ENCODE data around the gene PRUNE2.

PRUNE2 gene

DNA sequence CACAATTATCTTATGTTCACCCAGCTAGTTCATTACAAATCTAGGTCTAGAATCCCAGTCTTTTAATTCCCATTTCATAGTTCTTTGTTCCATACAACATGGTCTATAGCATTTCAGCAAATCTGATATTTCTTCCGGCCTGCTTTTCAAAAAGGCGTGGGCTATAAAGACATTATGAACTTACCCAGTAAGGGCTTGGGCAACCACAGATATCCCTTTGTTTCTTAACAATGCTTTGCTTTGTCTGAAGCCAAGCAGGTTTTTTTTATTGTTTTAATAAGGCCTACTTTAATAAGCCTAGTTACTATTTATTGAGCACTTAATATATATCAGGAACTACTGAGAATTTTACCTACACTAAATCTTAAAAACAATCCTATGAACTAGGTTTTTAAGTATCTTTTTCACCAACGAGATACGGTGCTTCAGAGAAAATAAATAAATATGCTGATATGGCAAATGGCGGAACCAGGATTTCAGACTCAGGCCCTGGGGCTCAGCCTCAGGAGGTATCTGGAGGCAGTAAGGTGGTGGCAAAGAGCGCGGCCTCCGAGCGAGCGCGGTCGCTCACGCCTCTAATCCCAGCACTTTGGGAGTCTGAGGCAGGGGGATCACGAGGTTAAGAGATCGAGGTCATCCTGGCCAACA, 112.0 kb downstream of the PRUNE2 start:
- no peak for DNase-seq (ENCODE audit: low read depth in 1 of 2, low spot score in 1 of 2)
- TF ChIP-seq GABPA (IDR thresholded peaks at IDR 0.05; ENCODE audit: low read depth) (no peak), POLR2AphosphoS5 (IDR thresholded peaks at IDR 0.05; ENCODE audit: low read depth) (no peak), SPI1 (IDR thresholded peaks at IDR 0.05; ENCODE audit: borderline replicate concordance, low read depth) (no peak)
- TF ChIP-seq, protein P1, sequence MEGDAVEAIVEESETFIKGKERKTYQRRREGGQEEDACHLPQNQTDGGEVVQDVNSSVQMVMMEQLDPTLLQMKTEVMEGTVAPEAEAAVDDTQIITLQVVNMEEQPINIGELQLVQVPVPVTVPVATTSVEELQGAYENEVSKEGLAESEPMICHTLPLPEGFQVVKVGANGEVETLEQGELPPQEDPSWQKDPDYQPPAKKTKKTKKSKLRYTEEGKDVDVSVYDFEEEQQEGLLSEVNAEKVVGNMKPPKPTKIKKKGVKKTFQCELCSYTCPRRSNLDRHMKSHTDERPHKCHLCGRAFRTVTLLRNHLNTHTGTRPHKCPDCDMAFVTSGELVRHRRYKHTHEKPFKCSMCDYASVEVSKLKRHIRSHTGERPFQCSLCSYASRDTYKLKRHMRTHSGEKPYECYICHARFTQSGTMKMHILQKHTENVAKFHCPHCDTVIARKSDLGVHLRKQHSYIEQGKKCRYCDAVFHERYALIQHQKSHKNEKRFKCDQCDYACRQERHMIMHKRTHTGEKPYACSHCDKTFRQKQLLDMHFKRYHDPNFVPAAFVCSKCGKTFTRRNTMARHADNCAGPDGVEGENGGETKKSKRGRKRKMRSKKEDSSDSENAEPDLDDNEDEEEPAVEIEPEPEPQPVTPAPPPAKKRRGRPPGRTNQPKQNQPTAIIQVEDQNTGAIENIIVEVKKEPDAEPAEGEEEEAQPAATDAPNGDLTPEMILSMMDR (IDR thresholded peaks at IDR 0.05; ENCODE audit: insufficient read depth, low read length), result no peak
- TF ChIP-seq, protein P2, sequence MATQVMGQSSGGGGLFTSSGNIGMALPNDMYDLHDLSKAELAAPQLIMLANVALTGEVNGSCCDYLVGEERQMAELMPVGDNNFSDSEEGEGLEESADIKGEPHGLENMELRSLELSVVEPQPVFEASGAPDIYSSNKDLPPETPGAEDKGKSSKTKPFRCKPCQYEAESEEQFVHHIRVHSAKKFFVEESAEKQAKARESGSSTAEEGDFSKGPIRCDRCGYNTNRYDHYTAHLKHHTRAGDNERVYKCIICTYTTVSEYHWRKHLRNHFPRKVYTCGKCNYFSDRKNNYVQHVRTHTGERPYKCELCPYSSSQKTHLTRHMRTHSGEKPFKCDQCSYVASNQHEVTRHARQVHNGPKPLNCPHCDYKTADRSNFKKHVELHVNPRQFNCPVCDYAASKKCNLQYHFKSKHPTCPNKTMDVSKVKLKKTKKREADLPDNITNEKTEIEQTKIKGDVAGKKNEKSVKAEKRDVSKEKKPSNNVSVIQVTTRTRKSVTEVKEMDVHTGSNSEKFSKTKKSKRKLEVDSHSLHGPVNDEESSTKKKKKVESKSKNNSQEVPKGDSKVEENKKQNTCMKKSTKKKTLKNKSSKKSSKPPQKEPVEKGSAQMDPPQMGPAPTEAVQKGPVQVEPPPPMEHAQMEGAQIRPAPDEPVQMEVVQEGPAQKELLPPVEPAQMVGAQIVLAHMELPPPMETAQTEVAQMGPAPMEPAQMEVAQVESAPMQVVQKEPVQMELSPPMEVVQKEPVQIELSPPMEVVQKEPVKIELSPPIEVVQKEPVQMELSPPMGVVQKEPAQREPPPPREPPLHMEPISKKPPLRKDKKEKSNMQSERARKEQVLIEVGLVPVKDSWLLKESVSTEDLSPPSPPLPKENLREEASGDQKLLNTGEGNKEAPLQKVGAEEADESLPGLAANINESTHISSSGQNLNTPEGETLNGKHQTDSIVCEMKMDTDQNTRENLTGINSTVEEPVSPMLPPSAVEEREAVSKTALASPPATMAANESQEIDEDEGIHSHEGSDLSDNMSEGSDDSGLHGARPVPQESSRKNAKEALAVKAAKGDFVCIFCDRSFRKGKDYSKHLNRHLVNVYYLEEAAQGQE (IDR thresholded peaks at IDR 0.05; ENCODE audit: insufficient replicate concordance, low read depth), result no peak
- Histone ChIP-seq H3K4me3 (replicated peaks; ENCODE audit: insufficient read depth, low read length) (no peak overlapping the region), H3K27me3 (ENCODE audit: insufficient read depth, poor library complexity, severe bottlenecking) (peaks cover 4% of the 10 kb centered on the region), H3K27ac (replicated peaks) (no peak overlapping the region)

DNA sequence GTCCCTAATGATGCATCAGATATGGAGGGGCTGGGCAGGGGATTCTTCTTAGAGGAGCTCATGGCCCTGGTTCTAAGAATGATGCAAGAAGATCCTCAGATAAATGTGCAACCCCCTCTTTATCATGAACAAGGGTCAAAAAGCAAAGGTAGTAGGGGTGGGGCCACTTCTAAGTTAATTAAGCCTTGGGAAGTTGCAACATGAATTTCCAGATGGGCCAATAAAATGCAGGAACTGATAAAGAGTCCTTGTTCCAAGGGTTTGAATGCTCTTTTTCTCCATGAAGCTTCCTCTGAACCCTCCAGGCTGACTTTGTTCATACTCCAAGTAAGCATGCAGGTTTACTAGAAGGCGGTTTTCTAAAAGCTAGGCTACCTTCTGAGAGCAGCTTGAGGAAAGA, 116.1 kb downstream of the PRUNE2 start:
- H3K4me3 ChIP-seq (replicated peaks; ENCODE audit: insufficient read depth, low read length), result no peak overlapping the region

DNA sequence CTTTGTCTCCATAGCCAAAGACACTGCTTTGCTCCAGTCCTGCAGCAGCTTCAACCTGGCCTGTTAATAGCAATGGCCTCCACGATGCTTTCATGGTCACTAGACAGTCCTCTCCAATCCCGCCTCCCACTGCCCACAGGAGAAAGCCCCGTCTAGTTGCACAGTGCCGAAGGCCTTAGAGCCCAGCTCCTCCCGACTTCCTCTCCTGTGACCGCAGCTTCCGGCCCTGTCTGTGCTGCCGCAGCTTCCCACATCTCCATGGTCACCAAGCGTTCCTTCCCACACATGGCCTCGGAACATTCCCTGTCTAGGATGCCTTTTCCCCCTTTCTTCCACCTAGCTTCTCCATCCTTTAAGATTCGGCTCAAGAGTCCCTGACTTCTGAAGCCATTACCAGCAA, 118.2 kb downstream of the PRUNE2 start:
- Histone ChIP-seq H3K4me3 (replicated peaks; ENCODE audit: insufficient read depth, low read length) (no peak overlapping the region), H3K27ac (replicated peaks) (no peak overlapping the region), H3K27me3 (ENCODE audit: insufficient read depth, poor library complexity, severe bottlenecking) (peaks cover 10% of the 10 kb centered on the region)
- DNase-seq (ENCODE audit: low read depth in 1 of 2, low spot score in 1 of 2), result peak; percentile 25 to 34
- TF ChIP-seq GABPA (IDR thresholded peaks at IDR 0.05; ENCODE audit: low read depth) (no peak), SPI1 (IDR thresholded peaks at IDR 0.05; ENCODE audit: borderline replicate concordance, low read depth) (peak; percentile 61; the same call in 1 of the 2 replicates)

More for the DNA sequence above, 116.1 kb downstream of the PRUNE2 start:
- TF ChIP-seq, protein P1 (IDR thresholded peaks at IDR 0.05; ENCODE audit: insufficient read depth, low read length), result no peak
- Histone ChIP-seq H3K27me3 (ENCODE audit: insufficient read depth, poor library complexity, severe bottlenecking) (peaks cover 10% of the 10 kb centered on the region), H3K27ac (replicated peaks) (no peak overlapping the region)
- DNase-seq (ENCODE audit: low read depth in 1 of 2, low spot score in 1 of 2), result no peak

DNA sequence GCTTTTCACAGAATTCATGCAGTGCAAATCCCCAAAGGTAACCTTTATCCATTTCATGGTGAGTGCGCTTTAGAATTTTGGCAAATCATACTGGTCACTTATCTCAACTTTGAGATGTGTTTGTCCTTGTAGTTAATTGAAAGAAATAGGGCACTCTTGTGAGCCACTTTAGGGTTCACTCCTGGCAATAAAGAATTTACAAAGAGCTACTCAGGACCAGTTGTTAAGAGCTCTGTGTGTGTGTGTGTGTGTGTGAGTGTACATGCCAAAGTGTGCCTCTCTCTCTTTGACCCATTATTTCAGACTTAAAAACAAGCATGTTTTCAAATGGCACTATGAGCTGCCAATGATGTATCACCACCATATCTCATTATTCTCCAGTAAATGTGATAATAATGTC, 120.4 kb downstream of the PRUNE2 start:
- TF ChIP-seq, protein P2 (IDR thresholded peaks at IDR 0.05; ENCODE audit: insufficient replicate concordance, low read depth), result no peak
- TF ChIP-seq, protein P1 (IDR thresholded peaks at IDR 0.05; ENCODE audit: insufficient read depth, low read length), result no peak
- TF ChIP-seq GABPA (IDR thresholded peaks at IDR 0.05; ENCODE audit: low read depth) (no peak), POLR2AphosphoS5 (IDR thresholded peaks at IDR 0.05; ENCODE audit: low read depth) (no peak), SPI1 (IDR thresholded peaks at IDR 0.05; ENCODE audit: borderline replicate concordance, low read depth) (no peak)
- Histone ChIP-seq H3K4me3 (replicated peaks; ENCODE audit: insufficient read depth, low read length) (no peak overlapping the region), H3K27me3 (ENCODE audit: insufficient read depth, poor library complexity, severe bottlenecking) (peaks cover 10% of the 10 kb centered on the region), H3K27ac (replicated peaks) (no peak overlapping the region)
- no peak for DNase-seq (ENCODE audit: low read depth in 1 of 2, low spot score in 1 of 2)

Measured in HL-60 (cell line).